Measurements from ENCODE around the gene GP5.

The GP5 gene, protein sequence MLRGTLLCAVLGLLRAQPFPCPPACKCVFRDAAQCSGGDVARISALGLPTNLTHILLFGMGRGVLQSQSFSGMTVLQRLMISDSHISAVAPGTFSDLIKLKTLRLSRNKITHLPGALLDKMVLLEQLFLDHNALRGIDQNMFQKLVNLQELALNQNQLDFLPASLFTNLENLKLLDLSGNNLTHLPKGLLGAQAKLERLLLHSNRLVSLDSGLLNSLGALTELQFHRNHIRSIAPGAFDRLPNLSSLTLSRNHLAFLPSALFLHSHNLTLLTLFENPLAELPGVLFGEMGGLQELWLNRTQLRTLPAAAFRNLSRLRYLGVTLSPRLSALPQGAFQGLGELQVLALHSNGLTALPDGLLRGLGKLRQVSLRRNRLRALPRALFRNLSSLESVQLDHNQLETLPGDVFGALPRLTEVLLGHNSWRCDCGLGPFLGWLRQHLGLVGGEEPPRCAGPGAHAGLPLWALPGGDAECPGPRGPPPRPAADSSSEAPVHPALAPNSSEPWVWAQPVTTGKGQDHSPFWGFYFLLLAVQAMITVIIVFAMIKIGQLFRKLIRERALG
- total RNA-seq, result 0.04 to 0.97 (median 0.17) reads per million in 18 experiments

DNA sequence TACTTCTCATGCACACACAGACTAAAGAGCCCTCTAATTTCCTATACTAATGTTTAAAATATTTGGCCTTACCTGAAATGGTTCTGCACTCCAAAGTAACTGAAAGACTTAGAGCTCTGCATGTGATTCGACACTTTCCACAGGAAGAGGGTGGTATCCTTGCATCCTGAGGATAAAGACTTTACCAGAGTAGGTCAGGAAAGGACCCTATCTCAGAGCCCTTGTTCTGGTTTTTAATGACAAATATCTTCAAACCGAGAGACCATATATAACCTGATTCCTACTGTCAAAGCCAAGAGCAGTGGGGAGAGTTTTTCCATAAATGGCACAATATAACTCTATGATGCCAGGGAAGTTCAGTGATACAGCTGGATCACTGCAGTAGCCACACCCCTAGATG lies at the start of gene GP5:
Gene GP5 (minus strand): TSS at position 101 of the 400 bp plus-strand sequence. CDS start 984 bp downstream, outside the sequence.
- DNase-seq, result no peak

DNA sequence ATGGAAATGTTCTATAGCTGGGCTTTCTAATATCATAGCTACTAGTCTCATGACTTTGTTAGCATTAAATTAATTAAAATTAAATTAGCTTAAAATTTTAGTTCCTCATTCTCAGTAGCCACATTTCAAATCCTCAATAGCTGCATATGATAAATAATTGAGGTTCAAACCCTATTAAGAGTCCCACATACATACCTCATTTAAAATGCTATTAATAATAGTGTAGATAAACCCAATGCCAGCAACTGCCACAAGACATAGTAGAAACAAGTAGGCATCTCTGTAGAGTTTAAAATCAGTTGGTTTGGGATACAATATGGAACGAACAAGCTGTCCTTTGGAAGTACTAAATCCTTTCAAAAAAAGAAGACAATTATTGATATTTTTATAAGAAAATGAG lies 48.6 kb upstream of the GP5 start:
- DNase-seq, result no peak

DNA sequence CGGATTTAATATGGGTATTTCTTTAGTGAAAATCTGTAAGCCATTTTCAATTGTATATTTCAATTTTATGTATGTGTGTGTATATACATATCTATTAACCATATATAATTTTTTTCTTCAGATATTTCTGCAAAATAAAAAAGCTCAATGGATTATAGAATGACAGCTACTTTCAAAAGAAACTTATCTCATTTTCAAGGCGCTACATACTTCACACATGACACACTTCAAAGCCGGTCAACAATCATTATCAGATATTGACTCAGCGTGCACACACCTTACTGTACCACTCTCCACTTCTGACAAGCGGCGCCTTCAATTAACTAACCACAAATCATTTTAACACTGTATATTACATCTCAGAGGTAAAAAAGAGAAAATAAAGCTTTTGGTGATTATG lies 48.1 kb upstream of the GP5 start:
- no peak for DNase-seq

DNA sequence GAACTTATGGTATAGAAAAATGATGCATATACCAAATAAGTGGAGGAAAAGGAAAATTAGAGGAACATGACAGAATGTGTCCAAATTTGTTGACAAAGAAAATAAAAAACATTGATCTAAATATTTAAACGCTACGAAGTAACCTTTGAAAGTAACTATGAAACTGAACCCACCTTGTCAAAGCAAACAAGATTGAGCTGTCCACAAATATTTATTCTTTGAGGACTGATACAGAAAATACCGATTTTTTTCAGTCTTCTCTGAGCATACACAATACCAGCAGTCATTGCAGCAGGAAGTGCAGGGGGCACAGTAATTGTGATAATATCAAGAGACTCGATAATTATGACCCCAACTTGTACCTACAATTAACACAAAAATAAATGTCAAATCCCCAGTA lies 47.7 kb upstream of the GP5 start:
- no peak for DNase-seq

DNA sequence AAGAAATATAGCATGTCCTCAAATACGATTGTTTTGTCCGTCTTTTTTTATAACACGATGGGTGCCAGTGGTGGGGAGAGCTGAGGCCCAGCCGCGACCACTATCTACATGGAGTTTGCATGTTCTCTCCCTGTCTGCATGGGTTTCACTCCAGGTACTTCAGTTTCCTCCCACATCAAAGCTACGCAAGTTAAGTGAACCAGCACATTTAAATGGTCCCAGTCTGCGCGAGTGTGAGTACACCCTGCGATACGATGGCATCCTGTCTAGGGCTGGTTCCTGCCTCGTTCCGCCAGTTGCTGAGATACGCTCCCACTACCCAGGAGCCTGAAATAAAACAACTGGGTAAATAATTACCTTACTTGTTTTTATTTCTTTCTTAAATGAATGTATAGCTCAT lies 47.1 kb upstream of the GP5 start:
- no peak for DNase-seq

DNA sequence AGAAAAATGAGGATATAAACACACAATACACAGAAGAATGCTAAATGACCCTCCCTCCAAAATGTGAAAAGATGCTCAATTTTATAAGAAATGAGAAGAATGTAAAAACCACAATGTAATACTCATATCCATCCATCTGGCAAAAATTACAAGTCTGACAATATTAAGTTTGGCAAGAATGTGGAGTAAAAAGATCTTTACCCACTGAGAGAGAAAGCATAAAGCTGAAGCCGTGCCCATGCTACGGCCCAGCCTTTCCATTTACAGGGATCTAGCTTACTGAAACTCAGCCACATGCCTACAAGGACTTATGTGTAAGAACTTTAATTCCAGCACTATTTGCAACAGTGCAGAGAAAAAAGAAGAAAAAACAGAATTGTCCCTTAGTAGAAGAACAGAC lies 44.8 kb upstream of the GP5 start:
- DNase-seq, result no peak

DNA sequence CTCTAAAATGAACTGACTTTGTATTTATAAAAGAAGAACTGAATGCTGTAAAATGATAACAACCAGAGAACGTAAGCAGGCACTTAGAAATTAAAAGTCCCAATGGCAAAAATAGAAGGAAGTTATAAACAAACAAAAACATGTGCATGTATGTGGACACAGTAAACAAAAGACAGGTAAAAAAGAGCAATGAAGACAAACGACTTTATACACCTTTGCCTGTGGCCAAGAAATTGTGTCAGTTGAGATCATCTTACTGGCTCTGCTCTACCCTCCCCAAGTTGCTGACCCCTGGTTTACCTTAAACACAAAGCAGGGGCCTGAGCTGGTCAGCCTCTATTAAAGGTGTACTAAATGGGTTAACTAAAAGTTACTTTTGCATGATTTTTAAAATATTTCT lies 41.7 kb upstream of the GP5 start:
- DNase-seq, result no peak

DNA sequence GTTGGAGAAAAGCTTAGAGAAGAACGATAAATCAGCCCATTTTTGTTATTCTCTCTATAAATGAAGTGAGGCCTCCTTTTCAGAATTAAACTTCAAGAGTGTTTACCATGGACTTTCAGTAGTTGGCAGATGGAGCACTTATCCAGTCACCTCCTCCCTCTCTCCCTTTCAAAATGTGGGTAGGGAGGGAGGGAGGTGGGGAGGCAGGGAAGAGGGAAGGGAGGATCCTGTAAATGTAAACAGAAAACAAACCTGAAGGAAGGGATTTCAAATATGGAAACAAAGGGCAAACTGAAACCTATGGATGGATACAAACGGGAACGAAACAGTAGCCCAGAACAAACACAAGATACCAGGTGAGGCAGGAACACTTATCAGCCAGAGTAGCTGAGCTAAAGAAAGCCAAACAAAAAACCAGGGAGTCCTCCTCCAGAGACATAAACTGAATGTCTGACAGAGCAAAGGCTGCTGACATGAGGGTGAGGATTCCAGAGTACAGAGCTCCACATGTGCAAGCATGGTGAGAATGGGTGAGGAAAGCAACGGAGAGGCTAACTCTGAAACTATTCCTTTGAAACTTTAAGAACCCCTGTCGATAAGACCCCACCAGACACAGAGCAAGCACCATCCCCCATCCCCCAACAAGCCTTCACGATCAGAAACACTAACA lies 41.0 kb upstream of the GP5 start:
- no peak for DNase-seq

DNA sequence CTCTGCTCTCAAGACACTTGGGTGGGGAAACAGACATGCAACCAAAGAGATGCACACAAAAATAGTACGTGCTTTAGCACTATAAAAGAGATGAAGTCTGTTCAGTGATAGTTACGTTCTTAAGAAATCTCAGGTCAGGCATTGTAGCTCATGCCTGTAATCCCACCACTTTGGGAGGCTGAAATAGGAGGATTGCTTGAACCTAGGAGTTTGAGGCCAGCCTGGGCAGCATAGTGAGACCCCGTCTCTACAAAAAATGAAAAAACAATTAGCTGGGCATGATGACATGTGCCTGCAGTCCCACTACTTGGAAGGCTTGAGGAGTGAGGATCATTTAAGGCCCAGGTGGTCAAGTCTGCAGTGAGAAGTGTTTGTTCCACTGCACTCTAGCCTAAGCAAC lies 35.4 kb upstream of the GP5 start:
- no peak for DNase-seq

DNA sequence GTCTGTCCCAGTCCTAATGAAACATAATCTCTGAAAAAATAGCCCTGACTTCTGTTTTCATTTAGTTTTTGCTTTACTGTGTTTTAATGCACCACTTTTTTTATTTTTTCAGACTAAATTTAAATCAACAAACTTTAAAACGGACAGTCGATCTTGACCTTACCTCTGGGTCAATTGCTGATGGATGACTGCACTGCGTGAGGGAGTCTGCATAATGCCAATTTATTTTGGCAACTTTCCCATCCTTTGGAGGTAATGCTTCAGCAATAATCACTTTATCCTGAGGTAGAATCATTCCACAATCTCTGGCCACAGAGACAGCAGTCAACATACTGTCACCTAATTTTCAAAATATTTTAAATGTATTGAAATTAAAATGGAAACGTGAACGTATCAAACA lies 32.5 kb upstream of the GP5 start:
- DNase-seq, result no peak

DNA sequence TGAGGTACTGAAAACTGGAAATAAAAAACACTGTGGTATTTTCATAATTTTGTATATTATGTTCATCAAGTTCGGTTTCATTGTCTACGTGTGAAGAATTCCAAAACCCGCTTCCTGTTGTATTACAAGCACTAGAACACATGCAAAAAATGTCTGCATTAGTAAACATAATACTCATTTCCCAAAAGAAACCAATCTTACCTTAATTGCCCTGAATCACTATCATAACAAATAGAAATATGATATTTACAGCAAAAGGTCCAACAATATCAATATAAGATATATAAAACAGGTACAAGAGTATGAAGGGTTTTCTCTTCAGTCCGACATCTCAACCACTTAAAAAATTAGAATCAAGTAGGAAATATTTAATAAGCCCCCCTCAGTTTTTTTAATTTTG lies 26.3 kb upstream of the GP5 start:
- no peak for DNase-seq

DNA sequence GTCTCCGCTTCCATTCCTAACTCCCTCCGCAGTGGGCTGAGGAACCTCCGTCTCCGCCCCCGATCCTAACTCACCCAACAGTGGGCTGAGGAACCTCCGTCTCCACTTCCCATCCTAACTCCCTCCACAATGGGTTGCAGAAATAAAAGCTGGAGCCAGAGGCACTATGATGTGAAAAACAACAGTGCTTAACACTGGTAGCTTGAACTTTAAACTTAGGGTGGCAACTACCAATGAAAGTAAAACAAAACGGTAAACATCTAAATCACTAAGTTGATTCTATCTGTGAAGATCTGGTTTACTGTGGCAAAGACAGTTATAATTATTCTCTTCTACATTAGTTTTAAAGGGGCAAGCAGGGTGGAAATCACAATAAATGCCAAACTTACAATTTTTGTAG lies 25.9 kb upstream of the GP5 start:
- peak in 1 of 2 donors; percentile 11 for DNase-seq

DNA sequence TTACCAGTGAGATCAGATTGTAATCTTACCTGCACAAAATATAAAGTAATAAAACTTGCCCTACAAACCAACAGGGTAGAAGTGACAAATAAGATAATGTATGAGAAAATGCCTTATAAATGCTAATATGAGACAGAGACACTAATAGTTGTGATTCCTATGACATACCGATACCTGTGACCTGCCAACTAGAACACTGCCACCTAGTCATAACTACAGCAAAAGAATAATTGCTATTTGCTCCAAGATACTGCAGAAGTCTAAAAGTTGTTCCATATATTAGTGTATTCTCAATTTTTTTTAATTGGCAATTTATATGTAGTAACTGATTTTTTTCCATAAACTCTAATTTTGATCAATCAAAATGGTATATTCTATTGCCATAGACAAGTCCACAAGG lies 25.3 kb upstream of the GP5 start:
- DNase-seq, result no peak

DNA sequence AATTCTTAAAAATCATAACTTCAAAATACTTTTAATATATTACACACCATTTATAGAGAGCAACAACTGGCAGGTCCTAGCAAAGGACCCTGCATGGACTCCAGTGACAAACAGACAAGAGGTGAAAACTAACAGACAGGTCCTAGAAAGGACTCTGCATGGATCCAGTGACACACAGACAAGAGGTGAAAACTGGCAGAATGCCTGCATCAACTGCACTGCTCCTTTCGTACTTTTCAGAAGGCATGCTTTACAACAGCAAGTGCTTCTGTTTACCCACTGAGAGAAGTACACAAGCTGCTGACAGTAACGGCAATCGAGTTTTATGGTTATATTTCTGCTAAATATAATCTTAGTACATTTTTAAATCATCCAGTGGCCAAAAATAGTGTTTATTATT lies 24.3 kb upstream of the GP5 start:
- DNase-seq, result no peak

DNA sequence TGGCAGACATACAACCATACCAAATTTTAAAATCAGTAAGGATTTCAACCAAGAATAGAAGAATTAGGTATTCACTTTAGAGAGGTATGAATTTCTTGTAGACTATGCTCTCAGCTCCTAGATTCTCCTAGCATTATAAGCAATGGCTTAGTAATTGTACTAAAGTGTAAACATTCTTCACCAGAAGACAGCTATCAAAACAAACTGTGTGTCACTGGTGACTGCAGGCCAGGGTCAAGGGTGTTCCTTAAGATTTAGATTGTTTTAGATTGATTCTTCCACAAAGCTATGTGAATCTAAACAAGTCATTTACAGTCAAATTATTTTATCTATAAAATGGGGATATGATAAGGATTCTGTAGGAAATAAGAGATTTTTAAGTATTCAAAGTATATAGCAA lies 23.1 kb upstream of the GP5 start:
- DNase-seq, result no peak

DNA sequence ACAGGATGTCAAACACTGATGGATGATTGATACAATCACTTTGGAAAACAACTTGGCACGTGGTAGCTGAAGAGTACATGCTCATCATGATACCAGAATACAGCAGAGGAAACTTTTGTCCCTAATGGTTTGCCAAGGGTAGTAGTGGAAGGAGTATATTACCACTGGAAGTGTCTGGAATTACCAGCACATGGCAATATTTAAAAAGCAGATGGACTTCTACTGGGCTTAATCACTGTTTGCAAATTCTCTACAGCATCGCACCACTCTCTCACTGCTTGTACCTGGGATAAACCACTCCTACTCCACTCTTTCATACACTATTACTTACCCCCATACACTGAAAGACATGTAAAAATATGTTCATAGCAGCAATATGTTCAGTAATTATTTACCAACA lies 19.6 kb upstream of the GP5 start:
- DNase-seq, result no peak

DNA sequence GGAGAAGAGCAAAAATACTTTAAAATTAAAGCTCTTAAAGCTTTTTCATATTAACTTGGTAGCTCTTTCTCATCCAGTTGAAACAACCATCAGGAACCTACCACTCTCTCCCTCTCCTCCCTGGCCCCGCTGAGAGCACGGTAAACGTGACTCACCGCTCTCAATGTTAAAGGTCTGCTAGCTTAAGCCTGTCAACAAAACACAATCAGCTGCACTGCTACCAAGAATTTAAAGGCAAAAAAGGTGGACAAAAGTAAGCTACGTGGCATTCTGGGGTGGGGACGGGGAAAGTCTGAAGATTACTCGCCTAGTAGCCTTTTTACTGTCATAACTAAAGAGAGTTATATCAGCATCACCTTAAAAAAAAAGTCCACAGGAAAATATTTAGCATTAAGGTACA lies 8.4 kb upstream of the GP5 start:
- no peak for DNase-seq

DNA sequence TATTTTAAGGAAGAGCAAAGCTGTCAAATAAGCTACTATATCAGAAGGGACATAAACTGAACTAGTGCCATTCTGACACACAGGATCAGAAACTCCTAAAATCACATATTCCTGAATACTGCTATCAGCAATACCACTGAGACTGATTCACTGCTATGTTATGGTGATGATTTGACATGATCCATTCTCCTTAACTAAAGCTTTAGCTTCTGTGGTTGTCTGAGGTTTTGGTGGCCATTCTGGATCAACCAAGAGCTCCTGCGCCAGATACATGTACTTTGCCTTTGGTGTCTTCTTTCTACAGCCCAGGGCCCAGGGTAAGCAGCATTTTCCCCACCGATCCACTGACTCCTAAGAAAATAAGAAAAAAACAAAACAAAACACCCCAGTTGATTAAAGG lies 6.7 kb upstream of the GP5 start:
- no peak for DNase-seq

DNA sequence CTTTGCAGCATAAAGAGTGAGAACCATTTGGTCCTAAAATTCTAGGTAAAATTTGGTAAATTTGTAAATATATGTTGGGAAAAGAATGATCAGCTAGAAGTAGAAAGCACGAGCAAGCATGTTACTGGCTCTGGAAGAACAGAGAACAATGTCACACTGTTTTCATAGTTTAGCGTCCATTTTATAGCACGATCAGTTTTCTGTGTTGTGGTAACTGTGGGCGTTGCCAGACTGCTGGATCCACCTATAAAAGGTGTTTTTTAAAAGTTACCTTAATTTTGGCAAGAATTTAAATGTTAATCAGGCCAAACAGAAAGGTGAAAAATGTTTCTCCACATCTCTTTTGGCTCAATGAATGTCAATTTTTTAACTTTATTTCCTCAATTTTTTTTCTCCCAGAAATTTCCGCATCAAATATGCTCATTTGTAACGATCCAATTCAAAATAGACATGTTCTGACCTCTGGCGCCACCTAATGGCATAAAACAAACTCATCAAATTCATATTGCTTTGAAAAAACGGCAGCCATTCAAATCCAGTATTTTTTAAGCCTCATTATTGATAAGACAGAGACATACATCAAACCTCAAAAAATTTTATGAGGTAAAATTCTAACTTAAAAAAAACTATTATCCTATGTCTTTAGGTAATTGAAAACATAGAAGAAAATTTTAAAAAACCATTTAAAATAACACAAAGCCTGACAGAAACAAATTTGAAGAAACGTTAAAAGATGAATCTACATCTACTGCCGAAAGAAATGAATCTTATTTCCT lies 5.5 kb upstream of the GP5 start:
- peak; percentile 45 to 48 for DNase-seq

DNA sequence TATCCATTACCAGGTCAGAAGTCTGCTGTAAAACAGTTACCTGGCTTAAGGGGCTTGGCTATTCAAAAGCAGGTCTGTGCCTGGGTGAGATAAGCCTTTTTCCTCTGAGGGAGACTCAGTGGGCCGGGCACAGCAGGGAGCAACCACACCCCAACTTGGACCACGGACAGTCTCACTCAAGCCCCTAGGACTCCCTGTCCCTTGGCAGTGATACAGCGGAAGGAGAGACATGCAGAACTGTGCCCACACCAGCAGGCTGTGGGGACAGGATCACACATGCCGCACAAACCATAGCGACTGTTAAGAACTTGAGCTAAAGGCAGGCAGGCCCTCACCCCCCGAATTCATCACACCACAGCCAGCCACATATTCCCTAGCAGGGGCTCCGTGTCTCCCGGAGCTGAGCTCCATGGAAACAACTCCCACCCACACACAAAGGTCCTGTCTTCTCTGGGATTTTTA lies 2.8 kb upstream of the GP5 start:
- DNase-seq, result no peak

DNA sequence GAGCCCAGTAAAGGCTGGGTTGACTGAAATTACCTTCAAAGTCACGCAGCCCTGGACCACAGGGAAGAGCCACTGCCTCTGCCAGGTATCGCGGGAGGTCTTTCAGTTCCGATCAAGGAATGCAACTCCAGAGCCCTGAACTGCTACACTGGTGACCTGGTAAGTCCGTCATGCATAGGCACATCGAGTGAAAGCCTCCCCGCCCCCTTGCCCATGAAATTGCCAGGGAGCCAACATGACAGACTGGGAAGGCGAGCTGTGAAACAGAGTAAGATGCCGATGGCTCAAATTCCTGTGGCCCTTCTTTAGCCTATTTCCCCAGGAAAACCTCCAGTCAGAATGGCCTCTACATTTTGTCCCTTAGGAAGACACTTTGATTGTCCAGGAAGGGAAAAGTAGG lies 2.3 kb upstream of the GP5 start:
- DNase-seq, result no peak

DNA sequence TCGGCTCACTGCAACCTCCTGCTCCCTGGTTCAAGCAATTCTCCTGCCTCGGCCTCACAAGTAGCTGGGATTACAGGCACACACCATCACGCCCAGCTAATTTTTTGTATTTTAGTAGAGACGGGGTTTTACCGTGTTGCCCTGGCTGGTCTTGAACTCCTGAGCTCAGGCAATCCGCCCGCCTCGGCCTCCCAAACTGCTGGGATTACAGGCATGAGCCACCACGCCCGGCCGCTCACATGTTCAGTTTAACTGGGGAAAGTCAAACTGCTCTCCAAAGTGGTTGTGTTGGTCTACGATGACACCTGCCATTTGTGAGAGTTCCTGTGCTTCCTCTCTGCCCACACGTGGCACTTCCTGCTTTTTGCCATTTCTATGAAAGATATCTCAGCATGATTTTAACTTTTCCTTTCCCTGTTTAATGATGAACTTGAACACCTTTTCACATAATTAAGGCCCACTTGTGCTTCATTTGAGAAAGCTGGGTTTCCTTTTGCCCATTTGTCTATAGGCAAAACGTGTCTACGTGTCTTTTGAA lies 877 bp upstream of the GP5 start:
- DNase-seq, result peak in 1 of 2 donors; percentile 34

DNA sequence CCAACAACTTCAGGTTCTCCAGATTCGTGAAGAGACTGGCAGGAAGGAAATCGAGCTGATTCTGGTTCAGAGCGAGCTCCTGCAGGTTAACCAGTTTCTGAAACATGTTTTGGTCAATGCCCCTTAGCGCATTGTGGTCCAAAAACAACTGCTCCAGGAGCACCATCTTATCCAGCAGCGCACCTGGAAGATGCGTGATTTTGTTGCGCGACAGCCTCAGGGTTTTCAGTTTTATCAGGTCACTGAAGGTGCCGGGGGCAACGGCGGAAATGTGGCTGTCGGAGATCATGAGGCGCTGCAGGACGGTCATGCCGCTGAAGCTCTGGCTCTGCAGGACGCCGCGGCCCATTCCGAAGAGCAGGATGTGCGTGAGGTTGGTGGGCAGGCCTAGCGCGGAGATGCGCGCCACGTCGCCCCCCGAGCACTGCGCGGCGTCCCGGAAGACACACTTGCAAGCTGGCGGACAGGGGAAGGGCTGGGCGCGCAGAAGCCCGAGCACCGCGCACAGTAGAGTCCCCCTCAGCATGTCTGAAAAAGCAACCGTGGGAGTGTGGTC lies 1.2 kb downstream of the GP5 start:
- no peak for DNase-seq

Data from inflammatory macrophage (primary cell).